Skeletal muscle tissue (tissue), 4 donors: Measurements from ENCODE around the gene LRRC19. TPM values are rescaled to one million over a fixed set of nuclear protein-coding genes. Genes with fewer than 3 reads are reported as not detected.
A peak's percentile ranks its signal among the peaks of the same experiment; 100 is the strongest.

Experiments used
- H3K27ac ChIP-seq: one replicate; pipeline ENCODE4 v1.7.0; 2013; ENCODE audit warnings: mild to moderate bottlenecking, low read depth, low read length, inconsistent platforms
- H3K27me3 ChIP-seq, 3 donors: one replicate each; pipeline ENCODE4 v1.7.0; 2013; ENCODE audit warnings: low read length in 3 of 3; ENCODE audit not compliant: control insufficient read depth in 3 of 3, insufficient read depth in 3 of 3
- H3K36me3 ChIP-seq, 3 donors: one replicate each; pipeline ENCODE4 v1.7.0; 2013; ENCODE audit warnings: low read length in 3 of 3; ENCODE audit not compliant: control insufficient read depth in 3 of 3, insufficient read depth in 3 of 3
- H3K4me1 ChIP-seq, 3 donors: one replicate each; pipeline ENCODE4 v1.7.0; 2013; ENCODE audit warnings: low read length in 3 of 3, mild to moderate bottlenecking in 3 of 3; ENCODE audit not compliant: control insufficient read depth in 3 of 3, insufficient read depth in 3 of 3
- H3K4me3 ChIP-seq, 3 donors: one replicate each; pipeline ENCODE4 v1.7.0; 2013; ENCODE audit warnings: low read length in 3 of 3
- H3K9ac ChIP-seq, 3 donors: one replicate each; pipeline ENCODE4 v1.7.0; 2013; ENCODE audit warnings: low read length in 3 of 3, mild to moderate bottlenecking in 3 of 3, moderate library complexity in 2 of 3, low read depth in 1 of 3
- H3K9me3 ChIP-seq, 3 donors: one replicate each; pipeline ENCODE4 v1.7.0; 2013; ENCODE audit warnings: low read length in 3 of 3; ENCODE audit not compliant: control insufficient read depth in 3 of 3
- total RNA-seq: library from RNA; depleted of rRNA; stranded (reverse); fragments of >200 nt; gene quantifications from one replicate; pipeline ENCODE4 v1.2.3, GENCODE V29; 2014
- donor health status: Osteomylitis.

Gene LRRC19
- total RNA-seq, 1 donor from 2014 or later = not detected

DNA sequence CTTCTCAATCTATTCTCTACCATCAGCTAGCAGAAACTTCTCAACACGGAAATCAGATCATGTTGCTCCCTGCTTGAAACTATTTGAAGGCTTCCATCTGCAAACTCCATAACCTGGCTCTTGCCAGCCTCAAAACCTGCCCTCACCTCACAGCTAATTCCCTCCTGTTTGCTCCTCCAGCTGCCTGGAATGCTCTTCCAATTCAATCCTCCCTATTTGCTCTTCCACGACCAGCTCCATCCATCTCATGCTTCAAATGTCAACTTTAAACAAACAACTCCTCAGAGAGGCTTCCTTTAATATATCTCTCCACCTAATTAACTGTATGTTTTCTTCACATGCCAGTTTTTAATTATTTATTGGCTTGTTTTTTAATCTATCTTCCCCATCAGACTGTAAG lies 59.9 kb downstream of the LRRC19 start:
- Histone ChIP-seq H3K4me3 (peak overlapping the region; percentile 86 to 98 (median 96)), H3K27ac (peak overlapping the region; percentile 99), H3K9ac (peak overlapping the region in 2 of 3 donors; percentile 96 to 100), H3K9me3 (no peaks in the 10 kb centered on the region), H3K36me3 (no peaks in the 10 kb centered on the region), H3K4me1 (peaks cover 13 to 16% (median 14%) of the 10 kb centered on the region in 3 donors), H3K27me3 (no peaks in the 10 kb centered on the region)

Other genes starting within 250 kb of the LRRC19 start
- 12.5 TPM for gene CAAP1, start 112.9 kb downstream of the LRRC19 start, total RNA-seq
- gene PLAA, start 58.4 kb downstream of the LRRC19 start, total RNA-seq = 28.2 TPM
- gene IFT74, start 49.3 kb downstream of the LRRC19 start, total RNA-seq = 9.4 TPM
- gene TEK, start 103.6 kb upstream of the LRRC19 start, total RNA-seq = 23.0 TPM